ENCODE measurements around the gene SRP14.
A peak's percentile ranks its signal among the peaks of the same experiment; 100 is the strongest.
"Not testable (repeated sequence)": the region's sequence is repeated elsewhere in the genome, so short reads cannot be mapped to it uniquely, and the experiment has no call there.

SRP14 gene, protein sequence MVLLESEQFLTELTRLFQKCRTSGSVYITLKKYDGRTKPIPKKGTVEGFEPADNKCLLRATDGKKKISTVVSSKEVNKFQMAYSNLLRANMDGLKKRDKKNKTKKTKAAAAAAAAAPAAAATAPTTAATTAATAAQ

DNA sequence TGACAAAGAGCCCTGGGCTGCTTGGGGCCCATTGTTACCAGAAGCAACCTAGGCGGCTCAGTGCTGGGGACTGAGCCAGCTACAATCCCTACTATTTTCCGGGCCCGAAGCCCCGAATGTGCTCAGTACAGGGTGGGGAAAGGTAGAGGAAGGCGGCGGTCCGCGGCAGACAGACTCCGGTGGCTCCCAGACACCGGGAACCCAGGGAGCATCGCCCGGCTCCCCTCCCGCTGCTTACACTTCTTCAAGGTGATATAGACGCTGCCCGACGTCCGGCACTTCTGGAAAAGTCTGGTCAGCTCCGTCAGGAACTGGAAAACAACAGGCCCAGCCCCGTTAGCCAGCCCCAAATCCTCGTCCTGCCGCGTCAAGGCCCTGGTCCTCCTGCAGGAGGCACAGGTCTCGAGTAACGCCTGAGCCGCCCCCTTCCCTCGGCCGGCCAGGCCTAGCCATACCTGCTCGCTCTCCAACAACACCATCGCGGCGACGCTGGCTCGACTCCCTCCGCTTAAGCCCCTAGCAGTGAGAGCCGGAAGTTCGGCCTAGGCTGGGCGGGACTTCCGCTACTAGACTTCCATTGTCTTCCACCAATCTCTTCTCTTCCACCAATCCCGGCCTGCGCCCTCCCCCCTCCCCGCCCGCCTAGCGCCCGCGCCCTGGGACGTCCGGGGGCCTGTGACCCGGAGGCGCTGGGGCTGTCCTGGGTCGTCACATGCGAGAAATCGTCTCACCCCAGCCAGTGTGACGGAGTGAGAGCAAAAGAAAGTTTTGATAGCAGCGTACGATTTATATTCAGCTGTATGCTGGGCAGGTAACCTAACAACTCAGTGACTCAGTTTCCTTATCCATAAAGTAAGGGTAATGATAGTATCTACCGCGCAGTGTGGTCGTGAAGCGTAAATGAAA, at the start of gene SRP14:
Gene SRP14, minus strand, starts transcription at position 544 of the 906 bp plus-strand sequence. Its CDS starts 65 bp downstream, at position 479.
- DNase-seq (ENCODE audit: low read depth in 2 of 2), result peak; percentile 85 to 87

DNA sequence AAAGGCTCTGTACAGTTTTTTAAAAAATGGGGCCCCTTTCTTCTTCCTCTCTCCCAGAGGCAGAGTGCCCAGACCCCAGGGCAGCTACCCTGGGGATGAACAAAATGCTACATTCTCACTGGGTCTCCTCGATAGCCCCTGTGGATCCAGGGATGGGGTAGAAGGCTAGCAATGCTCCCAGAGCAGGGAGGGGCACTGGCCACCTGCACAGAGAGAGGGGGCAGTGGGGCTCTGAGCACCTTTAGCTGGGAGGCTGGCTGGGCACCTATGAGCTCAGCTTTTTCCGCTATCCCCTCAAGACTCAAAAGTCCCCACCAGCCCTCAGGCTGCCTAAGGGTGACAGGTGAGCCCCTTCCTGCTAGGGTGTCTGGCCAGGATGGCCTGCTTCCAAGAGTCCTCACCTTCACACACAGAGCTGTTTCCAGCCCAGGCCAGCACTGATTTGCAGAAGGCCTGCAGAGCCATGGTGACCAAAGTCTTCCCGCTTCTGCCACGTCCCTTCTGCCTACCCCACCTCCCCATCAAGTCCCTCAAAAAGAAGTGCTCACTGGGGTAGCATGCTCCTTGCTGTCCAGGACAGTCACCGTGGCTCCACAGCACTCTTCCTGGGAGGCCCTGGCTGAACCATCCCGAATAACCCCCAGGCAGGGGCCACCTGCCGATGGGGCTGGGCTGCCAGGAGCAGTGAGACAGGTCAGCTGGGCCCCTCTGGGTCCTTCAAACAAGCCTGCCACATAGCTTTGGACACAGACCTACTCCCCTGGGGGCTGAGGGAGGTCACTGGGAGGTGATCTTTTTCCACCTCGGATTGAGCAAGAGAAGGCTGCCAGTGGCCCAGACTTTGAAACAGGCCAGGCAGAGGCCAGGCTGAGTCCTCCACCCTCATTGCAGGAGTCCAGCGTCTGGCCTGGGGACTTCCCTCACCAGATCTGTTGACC, 49.3 kb upstream of the SRP14 start:
- no peak for DNase-seq (ENCODE audit: low read depth in 2 of 2)

DNA sequence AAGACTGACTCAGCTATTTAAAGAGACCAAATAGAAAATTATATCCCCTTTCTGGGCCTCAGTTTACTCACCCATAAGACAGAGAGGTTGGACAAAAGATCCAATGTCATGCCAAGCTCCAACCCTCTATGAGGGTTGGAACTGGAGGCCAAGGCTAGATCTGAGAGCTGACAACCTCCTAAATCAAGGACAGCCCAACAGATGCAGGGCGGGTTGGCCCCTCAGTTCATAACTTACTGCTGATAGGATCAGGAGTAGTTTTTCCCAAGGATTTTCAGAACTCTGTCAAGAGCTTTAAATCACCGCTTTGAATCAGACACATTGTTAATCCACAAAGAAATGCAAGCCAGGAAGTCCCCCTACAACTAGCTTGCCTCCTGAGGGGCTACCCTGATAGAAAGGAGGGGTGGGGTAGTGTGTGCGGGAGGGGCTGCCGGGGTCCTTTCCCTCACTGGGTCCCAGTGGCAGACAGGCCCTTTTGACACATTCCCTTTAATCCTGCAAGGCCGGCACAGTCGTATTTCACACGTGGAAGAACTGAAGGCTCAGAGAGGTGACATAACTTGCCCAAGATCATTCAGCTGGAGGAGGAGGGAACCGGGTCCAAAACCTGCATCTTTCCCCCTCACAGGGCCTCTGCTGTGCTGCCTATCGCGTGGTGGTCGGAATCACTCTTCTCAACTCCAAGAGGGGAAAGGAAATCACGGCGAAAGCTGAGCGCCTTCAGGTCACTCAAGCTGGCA, 48.3 kb upstream of the SRP14 start:
- no peak for DNase-seq (ENCODE audit: low read depth in 2 of 2)

DNA sequence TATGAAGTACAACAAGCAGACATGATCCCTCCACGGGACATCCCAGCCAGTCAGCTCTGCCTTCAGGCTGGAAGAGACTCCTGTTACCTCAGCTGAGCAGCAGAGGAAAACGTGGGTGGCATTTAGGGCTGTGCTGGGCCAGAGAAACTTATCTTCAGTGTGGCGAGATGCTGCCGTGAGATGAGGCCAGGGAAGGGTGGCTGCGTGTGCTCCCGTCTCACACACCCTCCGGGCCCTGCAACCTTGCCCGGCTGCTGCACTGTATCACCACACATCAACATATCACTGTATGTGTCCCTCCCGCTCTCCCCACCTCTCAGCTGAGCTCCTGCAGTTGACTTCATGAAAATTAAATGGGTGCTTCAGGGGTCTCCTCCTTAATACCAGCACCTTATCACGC, 46.3 kb upstream of the SRP14 start:
- no peak for DNase-seq (ENCODE audit: low read depth in 2 of 2)

DNA sequence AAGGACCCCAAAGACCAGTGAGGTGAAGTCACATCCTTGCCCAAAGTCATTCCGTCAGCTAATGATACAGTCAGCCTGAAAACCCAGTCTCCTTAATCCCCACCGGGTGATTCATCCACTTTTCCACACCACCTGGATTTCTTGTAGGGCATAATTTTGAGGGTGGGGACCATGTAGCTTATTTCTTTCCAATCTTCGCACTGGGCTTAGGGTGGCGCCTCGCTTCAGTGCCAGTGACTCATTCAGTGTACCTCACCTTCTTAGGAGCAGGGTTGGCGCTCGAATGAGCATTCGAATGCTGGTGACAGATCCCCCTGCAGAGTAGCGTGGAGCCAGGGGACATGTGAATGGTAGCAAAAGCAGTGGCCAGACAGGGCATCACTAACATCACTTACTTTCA, 45.7 kb upstream of the SRP14 start:
- DNase-seq (ENCODE audit: low read depth in 2 of 2), result no peak

DNA sequence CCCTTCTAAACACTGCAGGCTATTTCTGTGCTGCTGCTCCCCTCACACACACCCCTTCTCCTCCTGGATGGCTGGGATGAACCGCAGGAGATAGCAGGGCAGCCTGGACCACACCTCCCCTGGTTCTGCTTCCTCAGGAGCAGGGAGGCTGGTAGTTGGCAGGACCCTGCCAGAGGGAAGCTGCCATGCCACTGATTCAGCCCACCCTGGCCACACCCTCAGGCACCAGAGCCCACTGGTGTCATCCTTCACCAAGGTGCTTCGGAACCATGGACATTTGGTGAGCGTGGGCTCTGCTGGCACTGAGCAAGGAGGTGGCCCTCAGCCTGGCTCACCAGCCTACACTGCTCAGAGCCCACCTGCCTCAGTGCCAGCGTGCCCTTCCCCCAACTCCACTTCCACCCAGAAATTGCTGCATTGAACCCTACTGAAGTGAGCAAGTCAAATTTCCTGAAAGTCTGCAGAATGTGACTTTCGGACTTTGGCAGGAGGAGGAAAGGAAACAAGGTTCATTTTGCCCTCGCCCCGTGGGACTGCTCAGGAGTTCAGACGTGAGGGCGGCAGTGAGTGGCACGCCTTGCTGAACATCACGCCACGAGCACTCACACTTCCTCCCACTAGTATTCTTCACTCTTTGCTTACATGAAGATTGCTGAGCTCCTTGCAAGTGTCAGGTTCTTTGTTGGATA, 43.4 kb upstream of the SRP14 start:
- no peak for DNase-seq (ENCODE audit: low read depth in 2 of 2)

DNA sequence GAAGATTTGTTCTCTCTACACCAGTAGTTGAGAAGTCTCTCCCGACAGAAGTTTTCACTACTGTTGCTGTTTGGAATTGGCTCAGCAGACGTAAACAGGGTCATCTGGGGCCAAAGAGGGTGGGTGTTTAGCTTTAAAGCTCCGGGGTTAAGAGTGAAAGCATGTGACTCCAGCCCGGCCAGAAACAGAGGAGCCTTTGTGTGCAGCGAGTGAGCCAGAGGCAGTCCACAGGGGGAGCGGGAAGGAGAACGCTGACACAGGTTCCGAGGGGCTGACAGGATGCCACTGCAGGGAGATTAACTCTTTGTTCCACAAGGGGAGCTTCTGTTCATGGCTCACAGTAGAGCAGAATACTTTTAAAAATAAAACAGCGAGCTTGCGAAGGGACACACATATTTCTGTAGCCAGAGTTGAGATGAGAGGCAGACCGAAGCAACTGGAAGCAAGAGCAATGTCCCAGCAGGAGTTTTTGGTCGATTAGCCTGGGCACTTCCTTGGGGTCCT, 42.8 kb upstream of the SRP14 start:
- no peak for DNase-seq (ENCODE audit: low read depth in 2 of 2)

DNA sequence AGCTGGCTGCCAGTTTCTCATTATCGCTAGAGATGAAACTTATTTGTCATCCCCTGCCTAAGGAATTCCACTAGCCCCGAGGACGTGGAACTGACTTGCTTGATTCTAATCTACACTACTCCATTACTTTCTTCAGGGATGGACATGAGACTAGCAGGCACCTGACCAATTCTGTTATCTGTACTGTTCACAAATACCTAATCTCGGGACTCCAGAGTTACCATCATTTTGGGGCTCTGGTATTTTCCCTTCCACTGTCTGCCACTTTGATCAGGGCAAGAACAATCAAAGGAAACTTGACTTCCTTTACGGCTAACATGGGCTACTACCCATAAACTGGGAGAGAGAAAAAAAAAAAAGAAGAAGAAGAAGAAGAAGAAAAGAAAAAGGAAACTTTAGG, 41.9 kb upstream of the SRP14 start:
- no peak for DNase-seq (ENCODE audit: low read depth in 2 of 2)

DNA sequence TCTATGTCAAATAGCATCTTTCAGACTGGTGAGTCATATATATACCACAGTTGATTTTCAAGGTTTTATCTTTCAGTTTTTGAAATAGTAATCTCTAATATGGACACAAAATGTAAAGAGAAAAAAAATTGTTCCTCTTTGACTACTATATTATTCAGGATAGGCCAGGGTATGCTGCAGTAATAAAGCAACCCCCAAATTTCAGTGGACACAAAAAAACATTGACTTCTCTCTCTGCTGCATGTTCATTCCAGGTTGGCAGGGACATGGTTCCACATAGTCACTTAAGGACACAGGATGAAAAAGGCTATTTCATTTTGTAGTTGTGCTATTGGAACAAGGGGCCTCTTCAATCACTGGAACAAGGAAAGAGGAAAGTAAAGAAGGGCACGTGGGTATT, 41.1 kb upstream of the SRP14 start:
- DNase-seq (ENCODE audit: low read depth in 2 of 2), result no peak

DNA sequence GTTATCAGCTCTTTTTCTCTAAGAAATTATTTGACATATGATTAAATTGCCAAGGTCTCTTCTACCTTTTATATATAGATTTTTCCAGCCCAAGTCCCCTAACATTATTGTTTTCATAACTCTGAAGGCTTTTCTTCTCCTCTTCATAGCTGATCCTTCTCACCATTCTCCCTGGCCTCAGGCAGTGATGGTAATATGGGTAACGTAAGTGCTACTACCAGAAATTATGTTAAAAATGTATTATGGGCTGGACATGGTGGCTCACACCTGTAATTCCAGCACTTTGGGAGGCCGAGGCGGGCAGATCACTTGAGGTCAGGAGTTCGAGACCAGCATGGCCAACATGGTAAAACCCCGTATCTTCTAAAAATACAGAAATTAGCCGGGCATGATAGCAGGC, 40.5 kb upstream of the SRP14 start:
- DNase-seq (ENCODE audit: low read depth in 2 of 2), result no peak

DNA sequence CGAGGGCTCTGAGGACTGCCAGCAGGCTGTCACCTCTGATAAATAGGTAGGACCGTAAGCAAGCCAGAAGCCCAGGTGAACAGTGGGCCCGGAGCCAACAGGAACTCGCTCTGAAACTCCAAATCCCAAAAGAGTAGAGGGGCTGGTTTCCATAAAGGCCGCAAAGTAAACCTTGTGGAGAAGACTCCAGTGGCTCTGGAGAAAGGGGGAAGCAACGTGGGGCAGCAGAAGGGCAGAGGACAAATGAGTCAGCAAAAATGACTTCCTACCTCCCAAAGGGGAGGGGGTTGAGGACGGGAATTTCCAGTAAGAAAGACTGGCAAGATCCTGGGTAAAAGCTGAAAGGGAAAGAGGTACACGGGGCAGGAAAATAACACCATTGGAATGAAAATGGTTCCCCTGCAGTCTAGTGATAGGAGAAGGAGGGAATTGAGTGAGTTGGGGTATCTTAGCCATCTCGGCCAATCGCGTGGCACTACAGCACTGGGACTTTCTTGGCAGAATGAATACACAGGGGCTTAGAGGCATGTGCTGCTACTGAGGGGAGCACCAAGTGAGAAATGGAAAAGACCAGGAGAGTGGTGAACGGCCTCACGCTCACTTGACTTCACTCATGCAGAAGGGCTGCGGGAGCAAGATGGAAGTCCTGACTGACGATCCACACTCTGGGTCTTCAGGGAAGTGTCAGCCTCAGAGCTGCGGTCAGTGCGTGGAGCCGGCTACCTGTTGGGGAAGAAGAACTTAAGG, 36.5 kb upstream of the SRP14 start:
- no peak for DNase-seq (ENCODE audit: low read depth in 2 of 2)

DNA sequence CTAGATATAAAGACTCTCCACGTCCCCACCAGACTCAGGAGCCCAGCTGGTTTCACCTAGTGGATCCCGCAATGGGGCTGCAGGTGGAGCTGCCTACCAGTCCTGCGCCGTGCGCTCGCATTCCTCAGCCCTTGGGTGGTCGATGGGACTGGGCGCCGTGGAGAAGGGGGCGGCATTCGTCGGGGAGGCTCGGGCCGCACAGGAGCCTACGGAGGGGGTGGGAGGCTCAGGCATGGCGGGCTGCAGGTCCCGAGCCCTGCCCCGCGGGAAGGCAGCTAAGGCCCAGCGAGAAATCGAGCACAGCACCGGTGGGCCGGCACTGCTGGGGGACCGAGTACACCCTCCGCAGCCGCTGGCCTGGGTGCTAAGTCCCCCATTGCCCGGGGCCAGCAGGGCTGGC, 35.7 kb upstream of the SRP14 start:
- not testable (repeated sequence) for DNase-seq (ENCODE audit: low read depth in 2 of 2)

DNA sequence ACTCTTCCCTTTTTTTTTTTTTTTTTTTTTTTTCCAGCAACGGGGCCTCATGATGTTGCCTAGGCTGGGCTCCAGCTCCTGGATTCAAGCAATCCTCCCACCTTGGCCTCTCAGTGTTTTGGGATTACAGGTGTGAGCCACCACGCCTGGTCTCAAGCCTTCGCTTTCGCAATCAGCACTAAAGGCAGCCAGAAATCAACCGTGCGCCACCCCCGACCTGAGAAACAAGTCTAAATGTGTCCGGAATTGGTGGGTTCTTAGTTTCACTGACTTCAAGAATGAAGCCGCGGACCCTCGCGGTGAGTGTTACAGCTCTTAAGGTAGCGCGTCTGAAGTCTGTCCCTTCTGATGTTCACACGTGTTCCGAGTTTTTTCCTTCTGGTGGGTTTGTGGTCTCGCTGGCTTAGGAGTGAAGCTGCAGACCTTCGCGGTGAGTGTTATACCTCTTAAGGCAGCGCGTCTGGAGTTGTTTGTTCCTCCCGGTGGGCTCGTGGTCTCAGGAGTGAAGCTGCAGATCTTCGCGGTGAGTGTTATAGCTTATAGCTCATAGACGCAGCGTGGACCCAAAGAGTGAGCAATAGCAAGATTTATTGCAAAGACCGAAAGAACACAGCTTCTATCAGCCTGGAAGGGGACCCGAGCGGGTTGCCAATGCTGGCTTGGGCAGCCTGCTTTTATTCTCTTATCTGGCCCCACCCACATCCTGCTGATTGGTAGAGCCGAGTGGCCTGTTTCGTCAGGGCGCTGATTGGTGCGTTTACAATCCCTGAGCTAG, 34.9 kb upstream of the SRP14 start:
- DNase-seq (ENCODE audit: low read depth in 2 of 2), result not testable (repeated sequence)

DNA sequence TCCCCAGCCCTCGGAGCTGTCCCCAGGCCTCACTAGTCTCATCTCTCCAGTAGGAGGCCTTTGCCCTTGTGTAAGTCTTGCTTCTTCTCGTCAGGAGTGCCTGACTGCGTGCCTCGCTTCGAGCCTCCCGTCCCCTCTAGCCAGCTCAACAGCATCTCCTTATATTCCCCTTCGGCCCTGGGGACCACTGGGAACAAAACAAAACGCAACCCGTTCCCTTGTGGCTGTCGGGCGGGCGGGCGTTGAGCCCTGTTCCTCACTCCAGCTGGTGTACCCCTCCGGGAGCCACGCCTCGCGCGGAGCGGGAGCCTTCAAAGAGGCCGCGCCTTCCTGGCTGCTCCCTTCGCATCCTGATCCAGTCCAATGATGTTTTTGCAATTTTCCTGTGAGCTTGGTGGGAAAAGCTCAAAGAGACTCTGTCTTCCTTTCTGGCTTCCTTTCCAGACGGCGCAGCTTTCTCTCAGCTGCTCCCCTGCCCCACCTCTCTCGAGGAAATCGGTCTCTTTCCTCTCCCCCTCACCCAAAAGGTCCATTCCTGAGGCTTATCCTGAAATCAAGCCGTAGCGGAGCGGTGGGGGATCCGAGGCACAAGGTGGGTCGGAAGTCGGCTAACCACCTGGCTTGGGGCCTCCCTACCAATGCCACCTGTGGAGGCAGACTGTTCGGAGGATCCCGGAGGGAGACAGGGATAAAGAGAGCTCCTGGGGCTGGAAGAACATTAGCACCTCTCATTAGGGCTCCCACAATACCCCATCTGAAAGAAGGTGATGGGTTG, 33.4 kb upstream of the SRP14 start:
- DNase-seq (ENCODE audit: low read depth in 2 of 2), result no peak

DNA sequence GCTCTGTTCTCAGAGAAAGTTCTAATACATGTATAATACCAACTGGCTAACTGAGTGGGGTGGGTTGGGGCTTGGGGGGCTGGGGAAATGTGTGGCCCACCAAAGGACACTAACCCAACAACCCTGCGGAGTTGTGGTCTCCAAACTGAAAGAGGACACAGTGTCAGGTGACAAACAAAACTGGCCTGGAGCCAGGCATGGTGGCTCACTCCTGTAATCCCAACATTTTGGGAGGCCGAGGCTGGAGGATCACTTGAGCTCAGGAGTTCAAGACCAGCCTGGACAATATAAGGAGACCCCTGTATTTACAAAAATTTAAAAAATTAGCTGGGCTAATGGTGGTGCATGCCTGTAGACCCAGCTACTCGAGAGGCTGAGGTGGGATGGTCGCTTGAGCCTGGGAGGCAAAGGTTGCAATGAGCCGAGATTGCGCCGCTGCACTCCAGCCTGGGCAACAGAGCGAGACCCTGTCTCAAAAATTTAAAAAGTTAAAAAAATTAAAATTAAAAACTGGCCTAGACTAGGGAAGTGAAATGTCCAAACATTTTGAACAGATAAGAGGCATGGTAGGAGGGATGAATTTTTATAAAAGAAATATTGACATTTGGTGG, 31.7 kb upstream of the SRP14 start:
- no peak for DNase-seq (ENCODE audit: low read depth in 2 of 2)

DNA sequence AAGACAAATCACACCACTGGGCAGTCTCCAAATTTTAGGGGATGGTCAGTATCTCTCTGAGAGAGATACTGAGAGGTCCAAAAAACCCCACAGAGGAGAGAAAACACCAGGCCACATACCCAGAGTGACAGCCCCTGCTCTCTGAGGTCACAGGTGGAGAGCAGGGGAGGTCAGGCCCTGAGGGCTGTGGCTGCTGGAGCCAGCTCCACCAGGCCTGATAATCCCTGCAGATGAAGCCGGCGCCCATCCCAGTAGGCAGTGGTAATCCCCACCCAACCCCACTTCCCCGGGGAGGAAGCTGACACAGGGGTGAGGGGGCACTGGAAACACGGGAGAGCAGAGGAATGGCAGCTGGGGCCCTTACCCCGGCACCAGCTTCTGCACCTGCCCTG, 31.2 kb upstream of the SRP14 start:
- no peak for DNase-seq (ENCODE audit: low read depth in 2 of 2)

DNA sequence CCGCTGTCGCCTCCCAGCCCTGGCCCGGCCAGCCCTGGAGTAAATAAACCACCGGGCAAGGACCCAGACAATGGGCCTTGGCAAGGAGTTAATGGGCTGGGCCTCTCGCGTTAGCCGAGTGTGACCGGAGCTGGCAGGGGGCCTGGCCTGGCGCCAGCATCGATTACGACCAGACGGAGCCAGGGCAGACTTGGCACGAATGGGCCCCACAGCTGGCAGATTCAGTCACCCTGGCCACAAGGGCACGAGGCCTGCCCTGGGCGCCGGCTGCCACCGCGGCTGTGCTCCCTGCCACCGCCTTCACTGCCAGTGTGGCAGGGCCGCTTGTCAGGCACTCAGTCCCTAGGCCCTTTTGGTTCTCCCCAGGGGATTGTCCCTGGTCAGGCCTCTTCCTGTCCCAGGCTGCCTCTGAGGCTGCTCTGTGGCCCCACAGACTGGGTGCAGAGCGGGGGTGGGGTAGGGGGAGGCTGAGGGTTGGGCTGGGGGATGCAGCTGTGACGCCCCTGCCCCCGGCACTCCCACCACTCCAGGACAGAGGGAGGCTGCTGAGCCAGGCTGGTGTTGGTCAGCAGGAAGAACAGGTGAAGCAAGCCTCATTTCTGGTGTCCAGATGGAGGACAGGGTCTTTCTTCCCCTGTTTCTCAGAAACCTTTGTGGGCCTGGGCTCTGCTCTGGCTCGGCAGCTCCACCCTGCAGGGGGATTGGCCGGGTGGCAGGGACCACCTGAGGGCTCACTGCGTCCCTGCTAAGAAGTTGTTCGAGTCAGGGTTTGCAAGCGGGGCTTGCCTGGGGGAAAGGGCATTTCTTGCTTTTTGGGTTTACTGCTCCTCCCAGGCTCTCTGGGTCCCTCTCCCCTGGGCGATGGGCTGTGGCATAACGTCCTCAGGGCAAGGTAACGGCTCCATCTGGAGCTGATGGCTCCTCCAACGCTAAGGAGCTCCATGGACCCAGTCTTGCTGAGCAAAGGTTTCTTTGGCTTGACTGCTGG, 30.5 kb upstream of the SRP14 start:
- no peak for DNase-seq (ENCODE audit: low read depth in 2 of 2)

All from stimulated activated CD8-positive, alpha-beta memory T cell treated with anti-CD3 and anti-CD28 coated beads, Interleukin-15, amount 100 ng/mL, for 4 hours (primary cell).